H1 (cell line): ENCODE data around the gene MRGPRX4. TPM values are rescaled to one million over a fixed set of nuclear protein-coding genes. Genes with fewer than 3 reads are reported as not detected.

ENCODE experiments used
- CTCF ChIA-PET: fragments of 300-600 bp; sonication (Branson Sonifier 250); formaldehyde crosslinking; loops from one replicate; lab custom pipeline; 2021; ENCODE audit not compliant: partially characterized antibody; lab: Charles Lee
- POLR2A ChIA-PET: fragments of 300-600 bp; sonication (Branson Sonifier 250); formaldehyde crosslinking; loops from one replicate; lab custom pipeline; 2021; ENCODE audit warnings: inconsistent platforms; ENCODE audit not compliant: partially characterized antibody; lab: Charles Lee
- DNase-seq, 2 experiments: peaks; one replicate each; pipeline versions ENCODE4 v3.0.0 to v3.0.0-alpha.2; 2010 to 2022; ENCODE audit warnings: low spot score in 2 of 2, low read depth in 1 of 2, mixed read lengths in 1 of 2
- FAIRE-seq: peaks from 2 replicates; lab custom pipeline; 2011; peaks lifted over from hg19 to GRCh38; lab: Jason Lieb, UNC
- H2AFZ ChIP-seq: 2 replicates; pipeline ENCODE4 v1.8.1; 2012; ENCODE audit warnings: low read length, inconsistent platforms
- H2AK5ac ChIP-seq: 2 replicates; pipeline ENCODE4 v1.6.1; 2013; ENCODE audit warnings: low read depth, low read length
- H2BK120ac ChIP-seq: replicated peaks from 2 replicates; pipeline ENCODE3; 2013; ENCODE audit warnings: low read depth, low read length, inconsistent platforms
- H2BK12ac ChIP-seq: 2 replicates; pipeline ENCODE4 v1.6.1; 2013; ENCODE audit warnings: low read depth, low read length
- H2BK15ac ChIP-seq: 2 replicates; pipeline ENCODE4 v1.6.1; 2013; ENCODE audit warnings: low read length
- H2BK20ac ChIP-seq: 2 replicates; pipeline ENCODE4 v1.6.1; 2013; ENCODE audit warnings: low read length
- H2BK5ac ChIP-seq: 2 replicates; pipeline ENCODE4 v1.6.1; 2013; ENCODE audit warnings: low read depth, low read length
- H3K14ac ChIP-seq: 2 replicates; pipeline ENCODE4 v1.6.1; 2013; ENCODE audit warnings: inconsistent platforms; ENCODE audit not compliant: insufficient read length
- H3K18ac ChIP-seq: 2 replicates; pipeline ENCODE4 v1.6.1; 2013; ENCODE audit warnings: low read length; ENCODE audit errors: extremely low read depth
- H3K23ac ChIP-seq: 2 replicates; pipeline ENCODE4 v1.6.1; 2013; ENCODE audit warnings: inconsistent platforms; ENCODE audit not compliant: insufficient read length
- H3K23me2 ChIP-seq: 2 replicates; pipeline ENCODE4 v1.6.1; 2013; ENCODE audit warnings: low read depth, low read length
- H3K27ac ChIP-seq: 2 replicates; pipeline ENCODE4 v1.6.1; 2011; ENCODE audit warnings: low read depth, low read length, inconsistent platforms
- H3K27me3 ChIP-seq, 4 experiments: replicated peaks in 1 of 4; 1 replicate in 1 of 4; 2 replicates in 3 of 4; pipeline versions ENCODE4 v1.6.1 to v1.8.1; 2011 to 2013; ENCODE audit warnings: low read length in 3 of 4, mild to moderate bottlenecking in 3 of 4, inconsistent platforms in 2 of 4, mixed read lengths in 2 of 4, moderate library complexity in 1 of 4; ENCODE audit not compliant: control insufficient read depth in 3 of 4, insufficient read depth in 3 of 4; ENCODE audit errors: extremely low read depth in 1 of 4
- H3K36me3 ChIP-seq, 4 experiments: 2 replicates each; pipeline versions ENCODE4 v1.6.1 to v1.8.1; 2011 to 2013; ENCODE audit warnings: mild to moderate bottlenecking in 4 of 4, low read length in 3 of 4, moderate library complexity in 2 of 4, control low read depth in 1 of 4, inconsistent platforms in 1 of 4; ENCODE audit not compliant: insufficient read depth in 4 of 4, control insufficient read depth in 2 of 4
- H3K4ac ChIP-seq: replicated peaks from 2 replicates; pipeline ENCODE3; 2013; ENCODE audit warnings: low read length, low read depth, mixed read lengths, inconsistent platforms; ENCODE audit not compliant: insufficient read length
- H3K4me1 ChIP-seq, 4 experiments: replicated peaks in 1 of 4; 1 replicate in 1 of 4; 2 replicates in 3 of 4; pipeline versions ENCODE4 v1.6.1 to v1.8.1; 2011 to 2013; ENCODE audit warnings: low read length in 3 of 4, inconsistent platforms in 2 of 4, mixed read lengths in 1 of 4; ENCODE audit not compliant: insufficient read depth in 4 of 4, control insufficient read depth in 3 of 4
- H3K4me2 ChIP-seq, 2 experiments: 2 replicates each; pipeline versions ENCODE4 v1.6.1 to v1.8.1; 2011 to 2013; ENCODE audit warnings: low read depth in 2 of 2, low read length in 2 of 2, control low read depth in 1 of 2, inconsistent platforms in 1 of 2, mild to moderate bottlenecking in 1 of 2; ENCODE audit not compliant: insufficient read depth in 1 of 2
- H3K4me3 ChIP-seq, 4 experiments: fragments of 200-600, 300-600 bp in 1 of 4; sonication (generic), shearing (Covaris generic), sonication (Bioruptor Twin) in 1 of 4; 2 replicates each; pipeline versions ENCODE4 v1.5.1 to v1.8.1; 2011 to 2016; ENCODE audit warnings: low read length in 4 of 4, low read depth in 3 of 4, control low read depth in 2 of 4, inconsistent platforms in 2 of 4, mild to moderate bottlenecking in 2 of 4, mixed read lengths in 1 of 4, moderate library complexity in 1 of 4; ENCODE audit not compliant: insufficient read depth in 2 of 4; ENCODE audit errors: extremely low read depth in 1 of 4
- H3K56ac ChIP-seq: replicated peaks from 2 replicates; pipeline ENCODE3; 2013; ENCODE audit warnings: low read depth, mild to moderate bottlenecking, mixed read lengths, low read length, inconsistent platforms; ENCODE audit not compliant: insufficient read length
- H3K79me1 ChIP-seq: 2 replicates; pipeline ENCODE4 v1.6.1; 2013; ENCODE audit warnings: low read depth, low read length, control low read depth
- H3K79me2 ChIP-seq, 2 experiments: 2 replicates each; pipeline versions ENCODE4 v1.6.1 to v1.8.1; 2012 to 2013; ENCODE audit warnings: low read length in 2 of 2, mild to moderate bottlenecking in 2 of 2, inconsistent platforms in 1 of 2; ENCODE audit not compliant: insufficient read depth in 2 of 2, control insufficient read depth in 1 of 2
- H3K9ac ChIP-seq, 4 experiments: replicated peaks in 1 of 4; 1 replicate in 1 of 4; 2 replicates in 3 of 4; pipeline versions ENCODE4 v1.6.1 to v1.8.1; 2011 to 2013; ENCODE audit warnings: low read depth in 3 of 4, low read length in 3 of 4, control low read depth in 2 of 4, mild to moderate bottlenecking in 2 of 4, moderate library complexity in 2 of 4, inconsistent platforms in 1 of 4; ENCODE audit errors: extremely low read depth in 1 of 4
- H3K9me3 ChIP-seq, 2 experiments: 2 replicates each; pipeline versions ENCODE4 v1.6.1 to v1.8.1; 2012 to 2013; ENCODE audit warnings: mild to moderate bottlenecking in 2 of 2, moderate library complexity in 2 of 2, control low read depth in 1 of 2, inconsistent platforms in 1 of 2, low read depth in 1 of 2, low read length in 1 of 2, mixed read lengths in 1 of 2; ENCODE audit not compliant: insufficient read depth in 2 of 2
- H4K20me1 ChIP-seq, 2 experiments: replicated peaks in 1 of 2; 2 replicates each; pipeline versions ENCODE3 to v1.8.1; 2011 to 2013; ENCODE audit warnings: inconsistent platforms in 2 of 2, low read length in 2 of 2, mild to moderate bottlenecking in 1 of 2; ENCODE audit not compliant: insufficient read depth in 2 of 2, control insufficient read depth in 1 of 2
- H4K5ac ChIP-seq: 2 replicates; pipeline ENCODE4 v1.6.1; 2013; ENCODE audit warnings: low read length, low read depth, mixed read lengths, inconsistent platforms; ENCODE audit not compliant: insufficient read length
- H4K8ac ChIP-seq: 2 replicates; pipeline ENCODE4 v1.8.0; 2013; ENCODE audit warnings: mild to moderate bottlenecking, moderate library complexity, low read length, inconsistent platforms; ENCODE audit not compliant: insufficient read depth; ENCODE audit errors: extremely low read depth
- H4K91ac ChIP-seq: replicated peaks from 2 replicates; pipeline ENCODE3; 2013; ENCODE audit warnings: low read length, mixed read lengths, inconsistent platforms; ENCODE audit not compliant: insufficient read length
- CHD2 ChIP-seq: IDR thresholded peaks from 2 replicates; pipeline ENCODE4 v1.6.1; 2012; ENCODE audit warnings: low read length, improper control_type of control experiment
- GTF2F1 ChIP-seq: IDR thresholded peaks from 2 replicates; pipeline ENCODE4 v1.6.1; 2012; ENCODE audit warnings: low read depth, low read length, improper control_type of control experiment, borderline replicate concordance
- POU5F1 ChIP-seq: IDR thresholded peaks from 2 replicates; pipeline ENCODE4 v1.6.1; 2011; ENCODE audit warnings: low read depth, mild to moderate bottlenecking, low read length, moderate library complexity
- SIX5 ChIP-seq: IDR thresholded peaks from 2 replicates; pipeline ENCODE4 v1.6.1; 2011; ENCODE audit warnings: mild to moderate bottlenecking, low read depth, low read length
- SP4 ChIP-seq: IDR thresholded peaks from 2 replicates; pipeline ENCODE4 v1.6.1; 2012; ENCODE audit warnings: low read length, inconsistent platforms
- ZNF274 ChIP-seq: IDR thresholded peaks from 2 replicates; pipeline ENCODE4 v1.7.0; 2012; ENCODE audit warnings: low read length, borderline replicate concordance; ENCODE audit errors: extremely low read depth
- WGBS, 2 experiments: shearing (Covaris generic) in 1 of 2; methylation state at CpG; one replicate each; pipeline versions ENCODE4 v1.1.6 to v1.1.7; 2013 to 2015; ENCODE audit warnings: low lambda C conversion rate in 2 of 2, mixed read lengths in 2 of 2, inconsistent platforms in 1 of 2, low coverage in 1 of 2, missing lambda C conversion rate in 1 of 2; ENCODE audit not compliant: insufficient replicate concordance in 2 of 2, insufficient coverage in 1 of 2, insufficient read length in 1 of 2; ENCODE audit errors: extremely low coverage in 1 of 2, missing lambda C conversion rate in 1 of 2; 5-methylcytosine and 5-hydroxymethylcytosine counted together
- polyA plus RNA-seq, 7 experiments: library from polyadenylated mRNA; depleted of rRNA in 3 of 7; stranded (reverse) in 5 of 7; unstranded in 2 of 7; fragments of >200 nt in 5 of 7; fragments of 200-250 nt in 2 of 7; gene quantifications; 1 replicate in 5 of 7; 2 replicates in 1 of 7; 4 replicates in 1 of 7; pipeline versions ENCODE4 v1.2.1 to v1.2.3, GENCODE V29; 2011 to 2013; ENCODE audit warnings: missing spikeins in 2 of 7, mixed read lengths in 2 of 7
- total RNA-seq: library from RNA; stranded (reverse); fragmentation: NEBNext Ultra II Directional; extraction: Animal tissue kit (Norgen Biotek cat#: 25700); gene quantifications from 2 replicates; pipeline ENCODE4 v1.2.1, GENCODE V29; 2021

The MRGPRX4 gene
- total and polyA plus RNA-seq, 2 of the 8 experiments (the other 6 are each of a cell fraction or from before 2014, with no cell fraction given) = not detected

- Histone ChIP-seq H3K4me1 (peaks cover 0 to 9% (median 0%) of the 10 kb centered on the region in 4 experiments; a peak in 1 of 7 replicates), H3K79me2 (no peaks in the 10 kb centered on the region), H3K4ac (no peak within 1 kb of the TSS), H4K5ac (no peak within 1 kb of the TSS), H3K23me2 (no peaks in the 10 kb centered on the region), H3K27me3 (no peaks in the 10 kb centered on the region), H4K8ac (no peak within 1 kb of the TSS), H2AK5ac (no peak within 1 kb of the TSS), H3K23ac (no peak within 1 kb of the TSS), H3K27ac (no peak within 1 kb of the TSS), H2BK15ac (no peak within 1 kb of the TSS), H2BK5ac (no peak within 1 kb of the TSS), H3K4me2 (no peak within 1 kb of the TSS), H2BK20ac (no peak within 1 kb of the TSS), H2BK120ac (no peak within 1 kb of the TSS), H4K20me1 (no peaks in the 10 kb centered on the region), H3K56ac (no peak within 1 kb of the TSS), H3K9me3 (peaks cover 9 to 11% of the 10 kb centered on the region in 2 experiments; a peak in 3 of 4 replicates), H3K4me3 (no peak within 1 kb of the TSS), H3K9ac (no peak within 1 kb of the TSS), H4K91ac (no peak within 1 kb of the TSS), H3K79me1 (no peaks in the 10 kb centered on the region), H3K18ac (no peak within 1 kb of the TSS), H3K36me3 (no peaks in the 10 kb centered on the region), H2AFZ (peak within 1 kb of the TSS; percentile 58; the same call in 1 of the 2 replicates), H3K14ac (no peak within 1 kb of the TSS), H2BK12ac (no peak within 1 kb of the TSS)
- POLR2A ChIA-PET = no interaction called here
- 89% methylated on average over 3 of the region's 3 CpGs; no CpG with 5 or more reads in 1 of the 2 experiments for WGBS, 2 experiments
- FAIRE-seq (no peak), DNase-seq (no peak)
- CTCF ChIA-PET = interaction anchor here (0.6 to 1.8 kb wide), 3 partner anchors 13 to 217 kb away, joined by 3 to 4 read pairs (median 4); no protein-coding TSS in a partner anchor
- TF ChIP-seq ZNF274 (no peak), CHD2 (no peak), SP4 (no peak), SIX5 (no peak), GTF2F1 (no peak), POU5F1 (no peak)
These were observed 40.3 kb upstream of the MRGPRX4 start, which contains the start of gene MRGPRX3 for GRCh38 chr11:18132341-18132740. MRGPRX3 (plus strand) TSS chr11:18132571; CDS start chr11:18137203, 4,632 bp downstream.
